PC-3 (cell line): ENCODE results near the gene CDC27. TPM values are rescaled to one million over a fixed set of nuclear protein-coding genes. Genes with fewer than 3 reads are reported as not detected.
"Not testable (repeated sequence)": the region's sequence is repeated elsewhere in the genome, so short reads cannot be mapped to it uniquely, and the experiment has no call there.

Experiments
- ATAC-seq: fragments of 200-7000 bp; cut with Tn5 transposase; 2 replicates; pipeline ENCODE4 v1.9.1; 2020; ENCODE audit warnings: mild to moderate bottlenecking, moderate library complexity
- BruUV-seq: library from RNA; stranded (reverse); fragments of 400-500 nt; replicated peaks from 2 replicates; lab custom pipeline; 2021; lab: Mats Ljungman, UMichigan
- CTCF ChIA-PET: fragments of 300-600 bp; sonication (Branson Sonifier 250); formaldehyde crosslinking; loops from one replicate; lab custom pipeline; 2022; ENCODE audit warnings: antibody characterized with exemption; lab: Charles Lee
- POLR2A ChIA-PET: fragments of 300-600 bp; sonication (Branson Sonifier 250); formaldehyde crosslinking; loops from one replicate; lab custom pipeline; 2022; ENCODE audit warnings: antibody characterized with exemption; ENCODE audit not compliant: unreplicated experiment; lab: Charles Lee
- DNase-seq: peaks from one replicate; pipeline ENCODE4 v3.0.0-alpha.2; 2015
- H2AFZ ChIP-seq: fragments of 300-600 bp; sonication (generic); 2 replicates; pipeline ENCODE4 v1.6.0; 2016; ENCODE audit warnings: antibody characterized with exemption, low read length
- H3F3A ChIP-seq: fragments of 300-600 bp; sonication (generic); one replicate; pipeline ENCODE4 v1.6.0; 2017; ENCODE audit warnings: antibody characterized with exemption, low read length, control low read depth, mild to moderate bottlenecking; ENCODE audit not compliant: unreplicated experiment
- H3K27ac ChIP-seq: fragments of 300-600 bp; sonication (generic); 2 replicates; pipeline ENCODE4 v1.5.1; 2016; ENCODE audit warnings: mild to moderate bottlenecking, low read length
- H3K27me3 ChIP-seq: fragments of 300-600 bp; sonication (generic); 2 replicates; pipeline ENCODE4 v1.6.1; 2016; ENCODE audit warnings: low read length, mixed read lengths
- H3K36me3 ChIP-seq: fragments of 300-600 bp; sonication (generic); 2 replicates; pipeline ENCODE4 v1.6.1; 2016; ENCODE audit warnings: low read depth, mixed run types, low read length, mixed read lengths
- H3K4me1 ChIP-seq: fragments of 300-600 bp; sonication (generic); 2 replicates; pipeline ENCODE4 v1.5.1; 2016; ENCODE audit warnings: low read length; ENCODE audit not compliant: insufficient read depth
- H3K4me2 ChIP-seq: fragments of 300-600 bp; sonication (generic); 2 replicates; pipeline ENCODE4 v1.6.0; 2016; ENCODE audit warnings: low read length
- H3K4me3 ChIP-seq: fragments of 300-600 bp; sonication (generic); 2 replicates; pipeline ENCODE4 v1.5.1; 2016; ENCODE audit warnings: mild to moderate bottlenecking, low read length, mixed read lengths
- H3K79me2 ChIP-seq: fragments of 300-600 bp; sonication (generic); 2 replicates; pipeline ENCODE4 v1.6.1; 2017; ENCODE audit warnings: low read length, mixed read lengths
- H3K9ac ChIP-seq: fragments of 300-600 bp; sonication (generic); 2 replicates; pipeline ENCODE4 v1.6.0; 2016; ENCODE audit warnings: mild to moderate bottlenecking, low read length
- H3K9me2 ChIP-seq: fragments of 300-600 bp; sonication (generic); replicated peaks from 2 replicates; pipeline ENCODE4 v1.6.1; 2016; ENCODE audit warnings: mixed run types, low read length, mixed read lengths
- H3K9me3 ChIP-seq: fragments of 300-600 bp; sonication (generic); 2 replicates; pipeline ENCODE4 v1.6.1; 2016; ENCODE audit warnings: low read length, mixed read lengths
- H4K20me1 ChIP-seq: fragments of 300-600 bp; sonication (generic); 2 replicates; pipeline ENCODE4 v1.6.1; 2016; ENCODE audit warnings: low read length, mixed read lengths
- CTCF ChIP-seq: fragments of 300-600 bp; sonication (generic); conservative IDR thresholded peaks from 2 replicates; pipeline ENCODE4 v1.5.1; 2017; ENCODE audit warnings: antibody characterized with exemption, low read depth, mild to moderate bottlenecking, low read length
- EZH2 ChIP-seq: fragments of 300-600 bp; sonication (generic); IDR thresholded peaks from one replicate; pipeline ENCODE4 v1.6.1; 2017; ENCODE audit warnings: antibody characterized with exemption, mild to moderate bottlenecking, low read length; ENCODE audit not compliant: unreplicated experiment
- EZH2phosphoT487 ChIP-seq: fragments of 300-600 bp; sonication (generic); IDR thresholded peaks from 2 replicates; pipeline ENCODE4 v1.6.1; 2018; ENCODE audit warnings: mild to moderate bottlenecking, antibody characterized with exemption, low read length, borderline replicate concordance
- intact Hi-C: fragments of 100-400 bp; cut with micrococcal nuclease; formaldehyde crosslinking; loops from 2 replicates; pipeline ENCODE4 v1.9.0; 2023
- total RNA-seq: library from RNA; depleted of rRNA; stranded (reverse); fragments of >200 nt; gene quantifications from 2 replicates; pipeline ENCODE4 v1.2.3, GENCODE V29; 2014; rRNA removed

The CDC27 gene
- total RNA-seq, 1 experiment from 2014 or later, result 167 TPM

GRCh38 chr17:47072886-47073285 lies 116.2 kb downstream of the CDC27 start:
- no peak overlapping the region for H3K4me2 ChIP-seq
- H3K9ac ChIP-seq, result no peak overlapping the region
- H3K4me1 ChIP-seq, result peaks cover 29% of the 10 kb centered on the region
- no peak overlapping the region for H3K27ac ChIP-seq
- ChIA-PET POLR2A (no interaction called here), CTCF (interaction anchor here (0.5 kb wide), 1 partner anchor 10 kb away, joined by 8 read pairs; no protein-coding TSS in a partner anchor)
- H2AFZ ChIP-seq, result no peak overlapping the region
- H3K27me3 ChIP-seq, result no peaks in the 10 kb centered on the region
- 0 out of 2 replicates have a peak, but pooled peaks cover 5% of the 10 kb centered on the region for H3K79me2 ChIP-seq
- intact Hi-C loops, result no loop called here
- no peaks in the 10 kb centered on the region for H3K9me2 ChIP-seq
- TF ChIP-seq CTCF (no peak), EZH2 (no peak), EZH2phosphoT487 (no peak)
- BruUV-seq, result no TSS peak
- DNase-seq, result no peak
- no peaks in the 10 kb centered on the region for H3F3A ChIP-seq
- ATAC-seq, result no peak
- no peaks in the 10 kb centered on the region for H3K36me3 ChIP-seq
- no peaks in the 10 kb centered on the region for H4K20me1 ChIP-seq
- no peaks in the 10 kb centered on the region for H3K9me3 ChIP-seq
- H3K4me3 ChIP-seq, result no peak overlapping the region

GRCh38 chr17:47071171-47071570 lies 117.9 kb downstream of the CDC27 start:
- H4K20me1 ChIP-seq, H3K9me2 ChIP-seq, H3K36me3 ChIP-seq, H3K9ac ChIP-seq, H3K4me2 ChIP-seq, CTCF ChIA-PET, H3K4me3 ChIP-seq, DNase-seq, intact Hi-C loops, H3K79me2 ChIP-seq, BruUV-seq, ATAC-seq, H3K27me3 ChIP-seq, H3K9me3 ChIP-seq, H3F3A ChIP-seq, H2AFZ ChIP-seq: not testable (repeated sequence)
- H3K27ac ChIP-seq, result peak overlapping the region; percentile 77
- POLR2A ChIA-PET, result interaction anchor here (0.7 kb wide), 1 partner anchor 33 kb away, joined by 4 read pairs; no protein-coding TSS in a partner anchor
- H3K4me1 ChIP-seq, result peaks cover 25% of the 10 kb centered on the region

GRCh38 chr17:47070266-47070665 lies 118.8 kb downstream of the CDC27 start:
- DNase-seq, result peak; percentile 98
- not testable (repeated sequence) for BruUV-seq

More at GRCh38 chr17:47070266-47070665, 118.8 kb downstream of the CDC27 start:
- H3K27me3 ChIP-seq, H3K36me3 ChIP-seq, H3K9me3 ChIP-seq, H3F3A ChIP-seq, intact Hi-C loops, H4K20me1 ChIP-seq, H3K9ac ChIP-seq, H2AFZ ChIP-seq, H3K4me3 ChIP-seq, CTCF ChIA-PET, H3K9me2 ChIP-seq, H3K79me2 ChIP-seq: not testable (repeated sequence)
- Histone ChIP-seq H3K4me2 (peak overlapping the region; percentile 44), H3K4me1 (peaks cover 25% of the 10 kb centered on the region), H3K27ac (peak overlapping the region; percentile 77)
- POLR2A ChIA-PET, result interaction anchor here (0.5 kb wide), 1 partner anchor 16 kb away, joined by 9 read pairs; no protein-coding TSS in a partner anchor
- peak; percentile 78 for ATAC-seq

Other genes starting within 250 kb of the CDC27 start
- gene RPRML, start 210.0 kb downstream of the CDC27 start, total RNA-seq, result 0.11 TPM in 1 of 2 replicates, not detected in the other
- gene MYL4, start 20.1 kb upstream of the CDC27 start, total RNA-seq, result 1.6 and 2.2 TPM in 2 replicates
- gene ITGB3, start 64.5 kb upstream of the CDC27 start, total RNA-seq, result 0.36 and 0.69 TPM in 2 replicates
- gene EFCAB13, start 134.7 kb upstream of the CDC27 start, total RNA-seq, result 1.2 and 2.7 TPM in 2 replicates